HEK293 (cell line): ENCODE results near the gene NPEPL1.
"Not testable (repeated sequence)": the region's sequence is repeated elsewhere in the genome, so short reads cannot be mapped to it uniquely, and the experiment has no call there.

Experiments
- CTCF ChIA-PET: fragments of 350-600 bp; formaldehyde crosslinking; extraction: SDS; loops from one replicate; lab custom pipeline; 2021; ENCODE audit warnings: antibody characterized with exemption; lab: Yijun Ruan, JAX
- POLR2A ChIA-PET: fragments of 300-600 bp; formaldehyde crosslinking; extraction: SDS; loops from one replicate; lab custom pipeline; 2020; ENCODE audit warnings: antibody characterized with exemption, inconsistent platforms; lab: Yijun Ruan, JAX
- H3K27ac ChIP-seq: fragments of 200-500 bp; sonication (Bioruptor generic); 2 replicates; pipeline ENCODE4 v1.5.1; 2014; ENCODE audit warnings: low read depth, low read length, control low read depth, inconsistent platforms; ENCODE audit errors: extremely low read depth
- H3K36me3 ChIP-seq, 2 experiments: fragments of 200-500 bp in 1 of 2; sonication (Bioruptor generic) in 1 of 2; 1 replicate in 1 of 2; 2 replicates in 1 of 2; pipeline ENCODE4 v1.5.1; 2014 to 2017; ENCODE audit warnings: inconsistent platforms in 2 of 2, low read length in 2 of 2; ENCODE audit not compliant: control insufficient read depth in 2 of 2, insufficient read depth in 1 of 2
- H3K4me1 ChIP-seq: fragments of 200-500 bp; sonication (Bioruptor generic); 2 replicates; pipeline ENCODE4 v1.5.1; 2014; ENCODE audit warnings: mild to moderate bottlenecking, low read length, inconsistent platforms; ENCODE audit not compliant: control insufficient read depth, insufficient read depth
- H3K4me3 ChIP-seq: 2 replicates; pipeline ENCODE4 v1.5.1; 2011; ENCODE audit warnings: low read depth, mild to moderate bottlenecking, control low read depth, low read length, moderate library complexity
- H3K9me3 ChIP-seq: fragments of 200-500 bp; sonication (Bioruptor generic); 2 replicates; pipeline ENCODE4 v1.5.1; 2014; ENCODE audit warnings: low read depth, low read length, inconsistent platforms; ENCODE audit not compliant: control insufficient read depth, insufficient read depth
- MYNN ChIP-seq: fragments of 450-650 bp; formaldehyde crosslinking; IDR thresholded peaks from 2 replicates; pipeline ENCODE4 v1.5.1; 2016; ENCODE audit warnings: missing biosample characterization, missing genetic modification characterization, borderline replicate concordance
- PRDM4 ChIP-seq: fragments of 450-650 bp; formaldehyde crosslinking; IDR thresholded peaks from 2 replicates; pipeline ENCODE4 v1.5.1; 2017; ENCODE audit warnings: missing biosample characterization, missing genetic modification characterization
- RBAK ChIP-seq: fragments of 450-650 bp; formaldehyde crosslinking; IDR thresholded peaks from 2 replicates; pipeline ENCODE4 v1.5.1; 2016; ENCODE audit warnings: missing biosample characterization, missing genetic modification characterization
- ZNF174 ChIP-seq: fragments of 450-650 bp; formaldehyde crosslinking; IDR thresholded peaks from 2 replicates; pipeline ENCODE4 v1.5.0; 2017; ENCODE audit warnings: missing biosample characterization, mild to moderate bottlenecking, missing genetic modification characterization
- ZNF513 ChIP-seq: fragments of 450-650 bp; IDR thresholded peaks from 2 replicates; pipeline ENCODE4 v1.5.1; 2018; ENCODE audit warnings: missing biosample characterization, missing genetic modification characterization
- ZNF776 ChIP-seq: fragments of 450-650 bp; formaldehyde crosslinking; IDR thresholded peaks from 2 replicates; pipeline ENCODE4 v1.5.0; 2017; ENCODE audit warnings: missing biosample characterization, missing genetic modification characterization, borderline replicate concordance
- ZSCAN16 ChIP-seq: fragments of 450-650 bp; formaldehyde crosslinking; IDR thresholded peaks from 2 replicates; pipeline ENCODE4 v1.5.1; 2016; ENCODE audit warnings: missing biosample characterization, missing genetic modification characterization
- TF ChIP-seq, protein P1 (sequence below): fragments of 450-650 bp; formaldehyde crosslinking; IDR thresholded peaks from 2 replicates; pipeline ENCODE4 v1.5.1; 2016; ENCODE audit warnings: missing biosample characterization, missing genetic modification characterization, low read depth

Gene NPEPL1

DNA sequence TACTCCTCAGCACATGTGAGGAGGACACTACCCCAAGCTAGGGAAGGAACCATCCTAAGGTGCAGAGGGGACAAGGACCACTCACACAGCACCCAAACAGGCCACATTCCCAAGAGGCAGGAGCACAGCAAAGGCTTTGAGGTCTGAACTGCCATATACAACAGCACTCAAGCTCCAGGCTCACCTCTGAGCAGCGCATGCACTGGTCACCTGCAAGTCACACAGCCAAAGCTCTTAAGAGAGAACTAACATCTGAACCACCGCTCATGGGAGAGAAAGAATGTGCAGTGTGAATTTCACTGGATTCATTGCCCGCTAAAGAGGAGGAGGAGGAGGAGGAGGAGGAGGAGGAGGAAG, 31.0 kb downstream of the NPEPL1 start:
- Histone ChIP-seq H3K4me1 (no peaks in the 10 kb centered on the region), H3K27ac (no peak overlapping the region), H3K9me3 (no peaks in the 10 kb centered on the region), H3K4me3 (no peak overlapping the region), H3K36me3 (no peaks in the 10 kb centered on the region)
- ChIA-PET POLR2A (interaction anchor here (0.7 kb wide), 1 partner anchor 125 kb away, joined by 3 read pairs; no protein-coding TSS in a partner anchor), CTCF (interaction anchor here (0.5 to 0.6 kb wide), 3 partner anchors 67 to 512 kb away, joined by 3 to 4 read pairs (median 3); no protein-coding TSS in a partner anchor)
- TF ChIP-seq PRDM4 (tag by site-specific recombination), result no peak
- TF ChIP-seq ZNF513 (tag by site-specific recombination), result peak; percentile 22; the same call in 1 of the 2 replicates

DNA sequence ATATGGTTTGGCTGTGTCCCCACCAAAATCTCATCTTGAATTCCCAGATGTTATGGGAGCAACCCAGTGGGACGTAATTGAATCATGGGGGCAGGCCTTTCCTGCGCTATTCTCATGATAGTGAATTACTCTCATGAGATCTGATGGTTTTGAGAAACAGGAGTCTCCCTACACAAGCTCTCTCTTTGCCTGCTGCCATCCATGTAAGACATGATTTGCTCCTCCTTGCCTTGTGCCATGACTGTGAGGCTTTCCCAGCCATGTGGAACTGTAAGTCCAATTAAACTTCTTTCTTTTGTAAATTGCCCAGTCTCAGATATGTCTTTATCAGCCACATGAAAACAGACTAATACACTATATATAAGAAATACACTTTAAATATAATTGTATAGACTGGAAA, 33.6 kb downstream of the NPEPL1 start:
- H3K36me3 ChIP-seq, H3K27ac ChIP-seq, POLR2A ChIA-PET, CTCF ChIA-PET, H3K4me3 ChIP-seq, H3K4me1 ChIP-seq, H3K9me3 ChIP-seq: not testable (repeated sequence)

- no peak overlapping the region for H3K4me3 ChIP-seq
- no peak overlapping the region for H3K27ac ChIP-seq
- TF ChIP-seq, protein P1, sequence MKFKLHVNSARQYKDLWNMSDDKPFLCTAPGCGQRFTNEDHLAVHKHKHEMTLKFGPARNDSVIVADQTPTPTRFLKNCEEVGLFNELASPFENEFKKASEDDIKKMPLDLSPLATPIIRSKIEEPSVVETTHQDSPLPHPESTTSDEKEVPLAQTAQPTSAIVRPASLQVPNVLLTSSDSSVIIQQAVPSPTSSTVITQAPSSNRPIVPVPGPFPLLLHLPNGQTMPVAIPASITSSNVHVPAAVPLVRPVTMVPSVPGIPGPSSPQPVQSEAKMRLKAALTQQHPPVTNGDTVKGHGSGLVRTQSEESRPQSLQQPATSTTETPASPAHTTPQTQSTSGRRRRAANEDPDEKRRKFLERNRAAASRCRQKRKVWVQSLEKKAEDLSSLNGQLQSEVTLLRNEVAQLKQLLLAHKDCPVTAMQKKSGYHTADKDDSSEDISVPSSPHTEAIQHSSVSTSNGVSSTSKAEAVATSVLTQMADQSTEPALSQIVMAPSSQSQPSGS (tag by site-specific recombination), result 0 out of 2 replicates have a peak, but pooled peaks have one; percentile 22
- no peak for TF ChIP-seq ZNF174 (tag by site-specific recombination)
- TF ChIP-seq, all 188 proteins: peak for 1
- POLR2A ChIA-PET, result no interaction called here
- no peaks in the 10 kb centered on the region for H3K4me1 ChIP-seq
- H3K36me3 ChIP-seq, result no peaks in the 10 kb centered on the region
- CTCF ChIA-PET, result no interaction called here
- no peaks in the 10 kb centered on the region for H3K9me3 ChIP-seq
Observed at GRCh38 chr20:58731192-58731591, 38.6 kb downstream of the NPEPL1 start.

GRCh38 chr20:58737198-58737597, 44.6 kb downstream of the NPEPL1 start:
- H3K4me3 ChIP-seq, result no peak overlapping the region
- CTCF ChIA-PET, result no interaction called here
- H3K4me1 ChIP-seq, result no peaks in the 10 kb centered on the region
- H3K27ac ChIP-seq, result no peak overlapping the region
- POLR2A ChIA-PET, result no interaction called here
- no peaks in the 10 kb centered on the region for H3K9me3 ChIP-seq
- H3K36me3 ChIP-seq, result no peaks in the 10 kb centered on the region
- TF ChIP-seq MYNN (no peak), ZSCAN16 (tag by site-specific recombination) (no peak), RBAK (tag by site-specific recombination) (no peak), ZNF776 (no peak)
- TF ChIP-seq, all 188 proteins: peak for 0
